GM18867 (cell line): ENCODE data around the gene VRK1.

Experiments
- ATAC-seq: cut with Tn5 transposase; IDR thresholded peaks from one replicate; pipeline ENCODE4 v1.9.1; 2021; ENCODE audit warnings: mild to moderate bottlenecking, moderate library complexity; ENCODE audit not compliant: unreplicated experiment

Gene VRK1

GRCh38 chr14:96914571-96915128, 117.5 kb downstream of the VRK1 start:
- no peak for ATAC-seq

- ATAC-seq = no peak
Measured at GRCh38 chr14:96915478-96915877, 118.3 kb downstream of the VRK1 start.

GRCh38 chr14:96916751-96917150, 119.6 kb downstream of the VRK1 start:
- ATAC-seq = no peak

GRCh38 chr14:96917442-96917963, 120.3 kb downstream of the VRK1 start:
- ATAC-seq = no peak

- no peak for ATAC-seq
Measured at GRCh38 chr14:96920023-96920422, 122.8 kb downstream of the VRK1 start.

- ATAC-seq = no peak
Measured at GRCh38 chr14:96920820-96921219, 123.6 kb downstream of the VRK1 start.

- no peak for ATAC-seq
Measured at GRCh38 chr14:96922986-96923385, 125.8 kb downstream of the VRK1 start.

- no peak for ATAC-seq
Measured at GRCh38 chr14:96925422-96925821, 128.2 kb downstream of the VRK1 start.

GRCh38 chr14:96926001-96926400, 128.8 kb downstream of the VRK1 start:
- ATAC-seq = no peak

- no peak for ATAC-seq
Measured at GRCh38 chr14:96928779-96929380, 131.7 kb downstream of the VRK1 start.

GRCh38 chr14:96929950-96930349, 132.8 kb downstream of the VRK1 start:
- ATAC-seq = no peak

GRCh38 chr14:96930526-96930925, 133.3 kb downstream of the VRK1 start:
- no peak for ATAC-seq
